ENCODE measurements around the gene UGT3A2. TPM values are rescaled to one million over a fixed set of nuclear protein-coding genes. Genes with fewer than 3 reads are reported as not detected.

The UGT3A2 gene
- total RNA-seq, 1 donor from 2014 or later: not detected

DNA sequence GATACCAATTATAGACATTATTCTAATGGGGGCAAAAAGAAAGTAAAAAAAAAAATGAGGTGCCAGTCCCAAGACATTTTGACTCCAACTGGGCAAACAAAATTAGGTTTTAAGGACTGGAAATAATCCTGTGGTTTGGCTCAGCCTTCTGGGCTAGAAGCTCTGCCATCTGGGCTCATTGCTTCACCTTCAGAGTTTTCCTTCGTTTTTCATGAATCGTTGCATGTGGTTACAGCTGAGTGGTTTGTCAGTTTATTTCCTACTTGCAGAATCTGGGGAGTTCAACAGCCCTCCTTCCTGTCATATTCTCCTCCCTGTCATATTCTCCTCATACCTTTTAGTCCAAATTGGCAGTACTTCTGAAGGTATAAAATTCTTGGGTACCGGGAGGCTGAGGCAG lies 12.0 kb downstream of the UGT3A2 start:
- intact Hi-C loops (cut with micrococcal nuclease): no loop called here
- ChIA-PET POLR2A (no interaction called here), CTCF (no interaction called here)
- H3K9me3 Mint-ChIP-seq: no peaks in the 10 kb centered on the region
- no peak overlapping the region for H3K27ac Mint-ChIP-seq
- ATAC-seq (ENCODE audit: low read depth) (no peak), DNase-seq (no peak)
- no peak overlapping the region for H3K4me3 Mint-ChIP-seq
- H3K27me3 Mint-ChIP-seq: no peaks in the 10 kb centered on the region
- peaks cover 4% of the 10 kb centered on the region for H3K4me1 Mint-ChIP-seq
- TF ChIP-seq, protein P1, sequence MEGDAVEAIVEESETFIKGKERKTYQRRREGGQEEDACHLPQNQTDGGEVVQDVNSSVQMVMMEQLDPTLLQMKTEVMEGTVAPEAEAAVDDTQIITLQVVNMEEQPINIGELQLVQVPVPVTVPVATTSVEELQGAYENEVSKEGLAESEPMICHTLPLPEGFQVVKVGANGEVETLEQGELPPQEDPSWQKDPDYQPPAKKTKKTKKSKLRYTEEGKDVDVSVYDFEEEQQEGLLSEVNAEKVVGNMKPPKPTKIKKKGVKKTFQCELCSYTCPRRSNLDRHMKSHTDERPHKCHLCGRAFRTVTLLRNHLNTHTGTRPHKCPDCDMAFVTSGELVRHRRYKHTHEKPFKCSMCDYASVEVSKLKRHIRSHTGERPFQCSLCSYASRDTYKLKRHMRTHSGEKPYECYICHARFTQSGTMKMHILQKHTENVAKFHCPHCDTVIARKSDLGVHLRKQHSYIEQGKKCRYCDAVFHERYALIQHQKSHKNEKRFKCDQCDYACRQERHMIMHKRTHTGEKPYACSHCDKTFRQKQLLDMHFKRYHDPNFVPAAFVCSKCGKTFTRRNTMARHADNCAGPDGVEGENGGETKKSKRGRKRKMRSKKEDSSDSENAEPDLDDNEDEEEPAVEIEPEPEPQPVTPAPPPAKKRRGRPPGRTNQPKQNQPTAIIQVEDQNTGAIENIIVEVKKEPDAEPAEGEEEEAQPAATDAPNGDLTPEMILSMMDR (IDR thresholded peaks at IDR 0.05): no peak
- H3K36me3 Mint-ChIP-seq (ENCODE audit: low read depth): no peaks in the 10 kb centered on the region

DNA sequence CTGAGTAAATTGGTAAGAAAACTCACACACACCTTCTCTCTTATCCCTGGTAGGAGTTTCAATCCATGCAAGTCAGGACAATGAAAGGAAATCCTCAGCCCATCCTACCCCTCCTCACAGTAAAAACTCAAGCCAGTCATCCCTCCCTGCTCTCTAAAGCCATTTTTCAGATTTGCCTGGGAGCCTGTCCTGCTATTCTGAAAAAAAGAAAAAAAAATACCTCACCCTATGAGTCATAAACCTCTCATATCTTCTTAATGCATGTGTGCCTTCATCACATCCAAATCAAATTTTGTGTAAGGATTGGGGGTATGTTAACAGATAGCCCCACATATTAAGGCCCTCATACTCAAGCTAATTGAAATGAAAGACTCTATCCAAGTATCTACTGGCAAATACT lies 14.1 kb downstream of the UGT3A2 start:
- Mint-ChIP-seq H3K27ac (no peak overlapping the region), H3K27me3 (no peaks in the 10 kb centered on the region), H3K4me3 (no peak overlapping the region), H3K4me1 (peaks cover 4% of the 10 kb centered on the region), H3K36me3 (ENCODE audit: low read depth) (no peaks in the 10 kb centered on the region), H3K9me3 (no peaks in the 10 kb centered on the region)
- POLR2A ChIA-PET: no interaction called here
- ATAC-seq (ENCODE audit: low read depth) (no peak), DNase-seq (no peak)
- TF ChIP-seq, protein P1 (IDR thresholded peaks at IDR 0.05): no peak
- CTCF ChIA-PET: no interaction called here
- intact Hi-C loops (cut with micrococcal nuclease): no loop called here

DNA sequence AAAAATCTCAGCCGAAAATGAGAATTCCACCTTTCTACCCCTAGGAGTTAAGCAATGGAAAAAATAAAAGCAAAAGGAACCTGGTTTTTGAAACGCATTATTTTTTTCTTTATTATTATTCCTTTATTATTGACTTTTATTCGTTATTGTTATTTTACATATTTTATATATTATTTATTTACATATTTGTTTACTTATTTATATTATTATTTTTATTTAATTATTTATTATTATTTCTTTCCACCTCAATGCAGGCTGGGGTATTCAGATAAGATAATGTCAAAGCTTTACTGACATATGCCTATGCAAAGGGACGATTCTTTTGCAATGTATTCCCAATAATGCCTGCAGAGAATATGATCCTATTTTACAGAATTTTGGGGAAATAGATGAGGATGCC lies 16.7 kb downstream of the UGT3A2 start:
- no peak overlapping the region for H3K4me3 Mint-ChIP-seq
- no peak overlapping the region for H3K27ac Mint-ChIP-seq
- ChIA-PET CTCF (no interaction called here), POLR2A (no interaction called here)
- TF ChIP-seq, protein P1 (IDR thresholded peaks at IDR 0.05): no peak
- no peak for ATAC-seq (ENCODE audit: low read depth)
- DNase-seq: no peak
- intact Hi-C loops (cut with micrococcal nuclease): no loop called here
- H3K9me3 Mint-ChIP-seq: no peaks in the 10 kb centered on the region
- no peaks in the 10 kb centered on the region for H3K27me3 Mint-ChIP-seq
- peaks cover 4% of the 10 kb centered on the region for H3K4me1 Mint-ChIP-seq
- H3K36me3 Mint-ChIP-seq (ENCODE audit: low read depth): no peaks in the 10 kb centered on the region

DNA sequence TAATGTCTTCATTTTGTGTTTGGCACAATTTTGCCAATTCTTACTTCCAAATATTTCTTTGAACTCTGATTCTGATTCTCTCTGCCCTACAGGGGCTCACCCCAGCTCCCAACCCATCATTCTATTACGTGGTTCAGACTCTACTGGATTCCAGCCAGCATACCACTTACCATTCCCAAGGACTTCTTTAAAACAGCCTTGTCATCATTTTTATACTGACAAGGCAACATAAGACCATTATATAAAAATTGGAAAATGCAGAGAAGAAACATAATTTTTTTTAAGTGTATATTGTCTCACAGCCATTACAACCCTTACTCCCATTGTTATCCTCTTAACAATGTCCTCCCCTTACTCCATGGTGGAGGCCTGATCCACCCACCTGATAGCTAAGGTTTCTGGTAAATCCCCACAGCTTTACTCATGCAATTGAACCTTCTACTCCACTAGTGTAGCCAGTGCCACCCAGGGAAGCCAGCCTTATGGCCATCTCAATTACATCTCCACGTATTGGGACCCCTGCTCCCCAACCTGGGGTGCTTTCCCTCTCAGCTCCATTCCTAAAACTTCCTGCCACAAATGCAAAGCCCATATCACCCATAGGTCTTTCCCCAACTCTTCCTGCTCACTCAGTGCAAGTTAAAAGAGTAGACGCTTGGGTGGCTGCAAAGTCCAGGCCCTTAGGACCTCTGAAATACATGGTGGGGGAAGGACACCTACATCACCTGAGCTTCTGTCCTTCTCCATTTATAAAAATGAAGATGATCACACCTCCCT lies 19.1 kb downstream of the UGT3A2 start:
- Mint-ChIP-seq H3K27me3 (no peaks in the 10 kb centered on the region), H3K4me3 (no peak overlapping the region), H3K9me3 (no peaks in the 10 kb centered on the region), H3K36me3 (ENCODE audit: low read depth) (no peaks in the 10 kb centered on the region), H3K4me1 (no peaks in the 10 kb centered on the region), H3K27ac (no peak overlapping the region)
- ATAC-seq (ENCODE audit: low read depth) (no peak), DNase-seq (no peak)
- ChIA-PET POLR2A (no interaction called here), CTCF (no interaction called here)
- TF ChIP-seq, protein P1 (IDR thresholded peaks at IDR 0.05): no peak
- intact Hi-C loops (cut with micrococcal nuclease): no loop called here

DNA sequence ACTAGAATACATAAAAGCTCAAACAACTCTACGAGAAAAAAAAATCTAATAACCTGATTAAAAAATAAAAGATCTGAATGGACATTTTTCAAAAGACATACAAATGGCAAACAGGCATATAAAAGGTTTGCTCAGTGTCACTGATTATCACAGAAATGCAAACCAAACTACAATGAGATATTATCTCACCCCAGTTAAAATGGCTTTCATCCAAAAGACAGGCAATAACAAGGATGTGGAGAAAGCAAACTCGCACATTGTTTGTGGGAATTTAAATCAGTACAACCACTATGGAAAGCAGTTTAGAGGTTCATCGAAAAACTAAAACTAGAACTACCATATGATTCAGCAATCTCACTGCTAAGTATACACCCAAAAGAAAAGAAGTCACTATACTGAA lies 20.8 kb downstream of the UGT3A2 start:
- Mint-ChIP-seq H3K4me1 (no peaks in the 10 kb centered on the region), H3K4me3 (no peak overlapping the region), H3K36me3 (ENCODE audit: low read depth) (no peaks in the 10 kb centered on the region), H3K9me3 (no peaks in the 10 kb centered on the region), H3K27me3 (no peaks in the 10 kb centered on the region), H3K27ac (no peak overlapping the region)
- intact Hi-C loops (cut with micrococcal nuclease): no loop called here
- DNase-seq (no peak), ATAC-seq (ENCODE audit: low read depth) (no peak)
- TF ChIP-seq, protein P1 (IDR thresholded peaks at IDR 0.05): no peak
- POLR2A ChIA-PET: no interaction called here
- CTCF ChIA-PET: no interaction called here
